Activated T-cell treated with anti-CD3 and anti-CD28 coated beads for 4 hours (primary cell): Measurements from ENCODE around the gene POP5.
"Not testable (repeated sequence)": the region's sequence is repeated elsewhere in the genome, so short reads cannot be mapped to it uniquely, and the experiment has no call there.

Experiments used
- DNase-seq: peaks from one replicate; pipeline ENCODE4 v3.0.0-alpha.2; 2020

Gene POP5, protein sequence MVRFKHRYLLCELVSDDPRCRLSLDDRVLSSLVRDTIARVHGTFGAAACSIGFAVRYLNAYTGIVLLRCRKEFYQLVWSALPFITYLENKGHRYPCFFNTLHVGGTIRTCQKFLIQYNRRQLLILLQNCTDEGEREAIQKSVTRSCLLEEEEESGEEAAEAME

DNA sequence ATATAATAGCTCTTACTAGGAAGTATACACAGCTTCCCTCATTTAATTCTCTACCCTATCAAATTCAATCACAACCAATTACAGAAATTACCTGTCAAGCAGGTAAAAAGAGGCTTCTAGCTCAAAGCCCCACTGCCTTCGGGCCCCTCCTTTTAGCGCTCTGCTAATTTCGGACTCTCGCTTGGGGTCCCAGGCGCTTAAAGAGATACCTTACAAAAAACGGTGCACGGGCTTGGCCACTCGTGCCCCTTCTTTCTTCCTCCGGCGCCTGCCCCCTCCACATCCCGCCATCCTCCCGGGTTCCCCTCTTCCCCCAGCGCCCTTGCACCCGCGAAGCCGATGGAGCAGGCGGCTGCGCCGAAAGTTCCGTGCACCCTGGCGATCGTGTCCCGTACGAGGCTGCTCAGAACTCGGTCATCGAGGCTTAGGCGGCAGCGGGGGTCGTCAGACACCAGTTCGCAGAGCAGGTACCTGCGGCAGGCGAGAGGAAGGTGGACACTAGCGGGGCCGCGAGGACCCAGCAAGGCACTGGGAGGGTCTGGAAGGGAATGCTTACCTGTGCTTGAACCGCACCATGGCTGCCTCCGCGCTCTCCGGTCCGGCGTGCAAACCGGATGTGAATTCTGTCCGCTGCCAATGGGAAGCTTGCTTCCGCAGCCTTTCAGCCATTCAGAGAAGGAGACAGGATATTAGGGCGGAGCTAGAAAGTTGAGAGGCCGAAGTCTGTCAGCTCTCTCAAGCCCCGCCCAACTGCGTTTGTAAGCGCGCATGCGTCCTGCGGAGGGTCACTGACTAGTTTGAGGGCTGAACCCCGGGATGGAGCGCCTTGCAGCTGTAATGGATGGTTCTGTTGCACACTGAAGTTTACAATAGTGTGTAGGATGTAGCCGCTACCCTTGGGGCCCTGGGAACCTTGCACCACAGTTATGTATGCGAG is at the start of gene POP5:
POP5 (minus strand) TSS at position 616 of the 937 bp plus-strand sequence; CDS start at position 576, 40 bp downstream.
- peak; percentile 88 for DNase-seq

DNA sequence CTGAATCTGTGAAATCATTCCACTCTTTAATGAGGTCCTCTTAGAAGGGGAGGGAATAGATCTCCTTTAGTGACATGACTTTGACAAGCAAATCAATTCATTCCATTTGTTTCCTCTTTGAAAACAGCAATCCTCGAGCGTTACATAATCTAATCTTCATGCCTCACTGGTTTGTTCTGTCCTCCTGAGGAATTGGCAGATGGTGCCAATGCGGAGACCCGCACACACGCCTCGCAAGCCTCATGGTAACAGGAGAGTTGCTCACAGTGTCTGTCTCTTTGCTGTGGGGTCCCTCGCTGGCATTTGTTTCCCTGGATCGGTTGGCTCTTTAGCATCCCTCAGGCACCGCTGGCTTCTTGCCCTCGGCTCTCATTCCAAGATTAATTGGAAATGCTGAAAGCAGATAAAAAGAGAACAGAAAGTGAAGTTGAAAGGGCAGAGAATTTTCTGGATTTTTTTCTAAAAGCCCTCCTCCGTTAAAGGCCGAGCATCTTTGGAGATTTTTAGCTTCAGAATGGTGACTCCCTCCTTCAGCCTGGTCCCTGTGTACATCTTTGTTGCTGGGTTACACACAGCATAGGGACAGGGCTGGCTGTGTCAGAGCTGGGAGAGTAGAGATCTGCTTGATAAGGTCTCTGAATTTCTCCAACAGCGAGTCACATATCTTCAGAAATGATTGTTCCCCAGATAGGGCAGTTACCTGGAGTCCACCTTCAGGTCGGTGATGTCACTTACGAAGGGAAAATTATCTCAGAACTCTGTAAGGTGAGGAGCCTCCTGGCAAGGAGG is 49.1 kb upstream of the POP5 start:
- no peak for DNase-seq

DNA sequence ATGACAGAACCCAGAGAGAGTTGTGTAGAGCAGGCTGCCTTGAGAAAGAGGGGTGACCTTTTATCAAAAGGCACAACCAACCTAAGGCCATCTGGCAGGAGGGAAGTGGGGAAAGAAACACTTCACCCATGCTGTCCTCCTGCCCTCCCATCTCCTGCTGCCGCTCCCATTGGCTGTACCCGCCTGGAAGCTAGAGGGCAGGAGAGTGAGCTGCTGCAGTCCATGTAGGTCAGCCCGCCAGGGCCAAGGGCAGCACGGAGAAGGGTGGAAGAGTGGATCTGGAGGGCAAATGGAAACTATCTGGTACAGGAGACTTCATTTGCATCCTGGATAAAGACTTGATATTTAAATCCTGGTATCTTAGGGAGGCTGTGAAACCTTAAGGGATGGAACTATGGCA is 47.7 kb upstream of the POP5 start:
- DNase-seq = no peak

DNA sequence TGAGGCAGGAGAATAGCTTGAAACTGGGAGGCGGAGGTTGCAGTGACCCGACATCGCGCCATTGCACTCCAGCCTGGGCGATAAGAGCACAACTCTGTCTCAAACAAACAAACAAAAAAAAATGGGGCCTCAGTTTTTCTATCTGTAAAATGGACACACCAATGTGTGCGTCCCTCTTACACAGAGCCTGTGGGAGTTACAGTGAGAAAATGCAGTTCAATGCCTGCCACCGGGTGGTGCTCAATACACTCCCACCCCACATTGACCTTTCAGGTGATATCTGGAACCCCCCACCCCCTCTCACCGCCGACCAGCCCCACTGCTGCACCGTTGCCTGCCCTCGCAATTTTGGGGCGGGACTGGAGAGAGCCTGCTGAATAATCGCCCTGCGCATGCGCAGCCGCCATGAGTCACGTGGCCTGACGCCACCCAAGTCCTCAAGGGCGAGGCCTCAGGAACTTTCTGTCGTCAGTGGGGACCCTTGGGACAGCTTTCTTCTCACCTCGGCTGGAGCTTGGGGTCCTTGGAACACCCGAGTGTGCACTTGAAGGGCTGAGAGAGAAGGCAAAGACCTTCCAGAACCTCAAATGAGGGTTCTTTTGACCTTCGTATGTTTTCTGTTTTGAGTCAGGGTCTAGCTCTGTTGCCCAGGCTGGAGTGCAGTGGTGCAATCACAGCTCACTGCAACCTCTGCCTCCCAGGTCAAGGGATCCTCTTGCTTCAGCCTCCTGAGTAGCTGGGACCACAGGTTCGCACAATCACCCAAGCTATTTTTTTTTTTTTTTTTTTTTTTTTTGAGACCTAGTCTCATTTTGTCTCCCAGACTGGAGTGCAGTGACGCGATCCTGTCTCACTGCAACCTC is 44.6 kb upstream of the POP5 start:
- no peak for DNase-seq

DNA sequence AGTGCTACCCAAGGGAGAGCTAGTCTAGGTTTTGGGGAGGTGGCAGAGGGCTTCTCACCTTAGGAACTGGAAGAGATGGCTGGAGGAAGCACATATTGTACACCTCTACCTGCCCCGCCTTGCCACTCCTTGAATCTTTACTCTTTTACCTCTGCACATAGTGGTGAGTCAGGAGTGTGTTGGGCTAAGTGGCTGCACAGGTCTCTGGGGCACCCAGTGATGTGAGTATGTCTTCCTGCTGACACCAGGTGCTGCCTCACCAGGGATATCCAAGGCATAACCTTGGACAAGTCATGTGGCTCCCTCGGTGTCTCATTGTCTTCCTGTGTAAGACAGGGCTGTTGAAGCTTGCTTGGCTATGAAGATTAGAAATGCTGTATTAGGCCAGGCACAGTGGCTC is 39.4 kb upstream of the POP5 start:
- no peak for DNase-seq

DNA sequence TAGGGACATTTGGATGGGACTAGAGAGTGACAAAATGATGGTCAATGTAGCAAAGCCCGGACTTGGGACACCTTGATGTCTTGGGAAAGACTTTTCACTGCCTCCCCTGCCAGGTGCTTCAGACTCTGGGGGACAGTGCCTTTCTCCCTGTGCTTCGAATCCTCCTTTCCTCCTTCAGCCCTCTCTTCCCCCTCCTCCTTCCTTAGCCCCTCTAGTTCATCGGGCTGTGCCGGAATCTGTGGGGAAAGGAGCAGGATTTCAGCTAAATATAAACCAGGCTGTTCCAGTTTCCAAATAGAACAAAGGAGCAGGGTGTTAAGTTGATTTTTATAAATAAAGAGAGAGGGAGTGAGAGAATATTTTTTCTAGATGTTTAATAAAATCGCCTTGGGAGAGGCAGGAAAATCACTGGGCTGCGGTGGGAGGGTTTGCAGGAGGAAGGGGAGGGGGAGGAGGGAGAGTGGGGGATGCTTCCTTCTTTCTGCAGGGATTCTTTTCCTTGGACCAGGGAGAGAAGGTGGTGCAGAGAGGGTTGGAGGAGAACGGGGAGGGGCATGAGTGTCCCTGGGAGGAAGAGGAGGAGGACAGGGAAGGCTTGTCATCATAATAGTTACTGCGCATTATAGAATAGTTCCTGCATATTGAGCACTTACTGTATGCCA is 37.9 kb upstream of the POP5 start:
- DNase-seq = no peak

DNA sequence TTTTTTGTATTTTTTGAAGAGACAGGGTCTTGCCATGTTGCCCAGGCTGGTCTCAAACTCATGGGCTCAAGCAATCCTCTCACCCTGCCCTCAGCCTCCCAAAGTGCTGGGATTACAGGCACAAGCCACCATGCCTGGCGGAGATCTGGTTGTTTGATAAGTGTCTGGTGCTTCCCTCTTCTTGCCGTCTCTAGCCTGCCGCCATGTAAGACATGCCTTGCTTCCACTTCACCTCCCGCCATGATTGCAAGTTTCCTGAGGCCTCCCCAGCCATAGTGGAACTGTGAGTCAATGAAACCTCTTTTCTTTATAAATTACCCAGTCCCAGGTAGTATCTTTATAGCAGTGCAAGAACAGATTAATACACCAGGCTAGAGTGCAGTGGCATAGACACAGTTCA is 36.6 kb upstream of the POP5 start:
- not testable (repeated sequence) for DNase-seq

DNA sequence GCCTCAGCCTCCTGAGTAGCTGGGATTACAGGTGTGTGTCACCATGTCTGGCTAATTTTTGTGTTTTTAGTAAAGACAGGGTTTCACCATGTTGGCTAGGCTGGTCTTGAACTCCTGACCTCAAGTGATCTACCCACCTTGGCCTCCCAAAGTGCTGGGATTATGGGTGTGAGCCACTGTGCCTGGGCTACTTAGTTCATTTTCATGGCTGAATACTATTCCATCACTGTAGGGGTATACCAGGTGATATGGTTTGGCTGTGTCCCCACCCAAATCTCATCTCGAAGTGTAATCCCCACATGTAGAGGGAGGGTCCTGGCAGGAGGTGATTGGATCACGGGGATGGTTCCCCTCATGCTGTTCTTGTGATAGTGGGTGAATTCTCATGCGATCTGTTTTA is 36.0 kb upstream of the POP5 start:
- not testable (repeated sequence) for DNase-seq

DNA sequence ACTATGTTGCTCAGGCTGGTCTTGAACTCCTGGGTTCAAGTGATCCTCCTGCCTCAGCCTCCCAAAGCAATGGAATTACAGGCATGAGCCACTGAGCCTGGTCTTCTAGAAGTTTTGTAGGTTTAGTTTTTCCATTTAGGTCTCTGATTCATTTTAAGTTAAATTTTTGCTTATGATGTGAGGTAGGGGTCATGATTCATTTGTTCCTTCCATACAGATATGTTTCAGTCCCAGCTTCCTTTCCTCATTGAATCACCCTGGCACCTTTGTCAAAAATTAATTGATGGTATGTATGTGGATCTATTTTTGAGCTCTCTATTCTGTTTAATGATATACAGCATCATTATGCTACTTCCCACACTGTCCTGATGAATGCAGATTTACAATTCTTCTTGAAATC is 33.6 kb upstream of the POP5 start:
- DNase-seq = no peak

DNA sequence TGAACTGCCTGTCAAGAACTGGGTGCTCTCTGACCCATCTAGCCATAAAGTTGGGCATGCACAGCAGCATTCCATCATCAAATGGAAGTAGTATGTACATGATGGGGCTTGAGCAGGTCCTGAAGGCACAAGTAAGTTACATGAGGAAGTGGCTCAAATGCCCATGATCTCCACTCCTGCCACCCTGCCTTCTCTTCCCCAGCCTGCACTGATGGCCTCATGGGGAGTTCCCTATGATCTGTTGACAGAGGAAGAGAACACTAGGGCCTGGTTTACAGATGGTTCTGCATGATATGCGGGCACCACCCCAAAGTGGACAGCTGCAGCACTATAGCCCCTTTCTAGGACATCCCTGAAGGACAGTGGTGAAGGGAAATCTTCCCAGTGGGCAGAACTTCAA is 30.3 kb upstream of the POP5 start:
- DNase-seq = not testable (repeated sequence)

DNA sequence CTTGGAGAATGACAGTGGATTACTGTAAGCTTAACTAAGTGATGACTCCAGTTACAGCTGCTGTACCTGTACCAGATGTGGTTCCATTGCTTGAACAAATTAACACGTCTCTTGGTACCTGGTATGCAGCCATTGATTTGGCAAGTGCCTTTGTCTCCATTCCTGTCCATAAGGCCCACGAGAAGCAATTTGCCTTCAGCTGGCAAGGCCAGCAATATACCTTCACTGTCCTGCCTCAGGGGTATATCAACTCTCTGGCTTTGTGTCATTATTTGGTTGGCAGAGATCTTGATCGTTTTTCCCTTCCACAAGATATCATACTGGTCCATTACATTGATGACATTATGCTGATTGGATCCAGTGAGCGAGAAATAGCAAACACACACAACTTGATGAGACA is 29.4 kb upstream of the POP5 start:
- no peak for DNase-seq

DNA sequence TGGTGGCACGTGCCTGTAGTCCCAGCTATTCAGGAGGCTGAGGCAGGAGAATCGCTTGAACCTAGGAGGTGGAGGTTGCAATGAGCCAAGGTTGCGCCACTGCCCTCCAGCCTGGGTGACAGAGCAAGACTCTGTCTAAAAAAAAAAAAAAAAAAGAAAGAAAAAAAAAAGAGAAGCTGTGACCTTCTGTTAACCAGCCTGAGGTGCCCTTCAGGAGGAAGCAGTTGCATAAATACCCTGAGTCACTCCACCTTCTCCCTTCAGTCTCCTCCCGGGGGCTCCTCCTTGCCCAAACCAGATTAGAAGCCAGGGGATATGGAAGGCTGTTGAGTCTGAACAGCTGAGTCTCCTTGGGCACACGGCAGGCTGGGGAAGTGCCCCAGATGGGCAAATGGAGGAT is 21.2 kb upstream of the POP5 start:
- not testable (repeated sequence) for DNase-seq

DNA sequence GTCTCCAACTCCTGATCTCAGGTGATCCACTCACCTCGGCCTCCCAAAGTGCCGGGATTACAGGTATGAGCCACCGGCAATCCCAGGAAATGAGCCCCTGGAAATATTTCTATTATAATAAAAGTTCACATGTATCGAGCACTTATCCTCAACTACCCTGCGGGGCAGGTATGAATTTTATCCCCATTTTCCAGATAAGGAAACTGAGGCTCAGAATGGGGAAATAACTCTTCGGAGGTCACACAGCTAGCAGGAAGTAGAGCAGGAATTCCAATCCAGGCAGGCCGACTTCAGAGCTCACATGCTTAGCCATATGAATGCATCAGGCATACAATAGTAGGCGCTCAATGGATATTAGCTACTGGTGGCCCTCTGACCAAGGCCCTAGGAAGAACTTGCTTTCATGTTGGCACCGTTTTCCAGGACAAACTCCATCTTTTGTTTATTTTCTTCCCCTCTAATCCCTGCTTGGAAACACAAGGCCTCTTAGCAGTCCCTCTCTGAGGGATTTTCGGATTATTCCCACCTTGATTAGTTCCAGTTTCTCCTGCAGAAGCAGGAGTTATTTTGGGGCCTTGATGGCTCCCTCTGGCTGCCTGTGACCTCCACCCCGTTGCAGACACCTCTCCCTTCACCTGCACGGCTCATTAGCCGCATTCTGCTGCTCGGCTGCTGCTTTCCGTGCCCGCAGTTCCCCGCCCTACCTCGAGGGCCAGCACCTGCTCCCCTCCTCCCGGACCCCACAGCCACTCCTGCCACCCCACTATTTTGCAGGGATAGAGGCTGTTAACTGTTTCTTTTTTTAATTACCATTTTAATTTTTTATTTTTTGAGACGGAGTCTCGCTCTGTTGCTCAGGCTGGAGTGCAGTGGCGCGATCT is 18.7 kb upstream of the POP5 start:
- DNase-seq = no peak

DNA sequence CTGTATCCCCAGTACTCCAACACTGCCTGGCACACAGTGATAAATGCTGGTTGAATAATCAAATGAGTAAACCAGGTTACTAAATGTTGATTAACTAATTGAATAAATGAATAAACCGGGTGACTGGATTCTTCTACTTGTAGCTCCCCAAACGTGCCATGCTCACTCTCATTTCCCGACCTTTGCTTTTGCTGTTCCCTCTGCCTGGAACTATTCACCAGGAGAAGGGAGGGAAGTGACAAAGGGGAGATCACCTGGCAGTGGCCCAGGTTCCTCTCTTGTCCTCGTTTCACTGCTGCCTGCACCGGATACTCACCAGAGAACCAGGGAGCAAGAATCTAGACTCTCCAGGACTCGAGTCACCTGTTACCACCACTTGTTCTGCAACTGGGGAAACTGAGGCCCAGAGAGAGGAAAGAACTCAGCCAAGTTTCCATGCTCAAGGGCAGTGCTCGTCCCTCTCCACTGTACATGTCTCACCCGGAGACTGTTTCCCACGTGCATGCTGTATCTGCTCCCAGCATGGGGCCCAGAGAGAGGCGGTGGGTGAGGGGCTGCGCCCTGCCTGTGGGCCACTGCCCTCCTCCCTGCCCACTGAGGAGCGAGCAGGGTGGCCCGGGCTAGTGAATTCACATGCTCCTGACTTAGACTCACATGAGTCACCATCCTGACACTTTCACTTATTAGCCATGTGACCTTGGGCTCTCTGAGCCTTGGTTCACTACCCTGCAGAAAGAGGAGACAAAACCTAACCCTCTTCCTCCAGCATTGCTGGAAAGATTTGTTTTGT is 17.7 kb upstream of the POP5 start:
- no peak for DNase-seq

DNA sequence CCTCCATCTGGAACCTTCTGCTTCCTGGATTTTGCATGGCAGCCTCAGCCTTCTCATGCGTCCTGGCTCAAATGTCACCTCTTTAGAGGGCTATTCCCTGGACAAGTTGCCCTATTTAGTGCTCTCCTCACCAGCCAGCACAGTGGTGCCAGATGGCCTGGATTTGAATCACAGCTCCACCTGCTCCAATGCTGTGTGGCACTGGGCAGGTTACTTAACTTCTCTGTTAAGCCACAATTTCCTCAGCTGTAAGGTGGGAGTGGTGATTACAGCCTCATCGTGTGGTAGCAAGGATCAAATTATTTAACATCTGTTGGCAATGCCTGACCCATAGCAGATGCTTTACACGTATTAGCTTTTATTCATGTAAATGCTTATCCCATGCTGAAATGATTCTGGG is 16.7 kb upstream of the POP5 start:
- DNase-seq = no peak

DNA sequence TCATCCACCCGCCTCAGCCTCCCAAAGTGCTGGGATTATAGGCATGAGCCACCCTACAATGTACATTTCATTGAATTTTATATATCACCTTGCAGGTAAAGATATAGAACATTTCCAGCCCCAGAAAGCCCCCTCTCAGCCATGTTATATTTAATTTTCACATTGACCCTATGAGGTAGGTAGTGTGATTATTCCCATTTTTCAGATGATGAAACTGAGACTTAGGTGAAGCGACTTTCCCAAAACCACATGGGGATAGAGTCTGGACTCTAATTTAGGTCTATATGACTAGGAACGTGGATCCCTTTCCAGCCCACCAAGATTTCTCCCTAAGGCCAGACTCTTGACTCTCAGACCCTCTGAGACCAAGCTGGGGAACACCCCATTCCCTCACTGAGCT is 15.7 kb upstream of the POP5 start:
- DNase-seq = no peak

DNA sequence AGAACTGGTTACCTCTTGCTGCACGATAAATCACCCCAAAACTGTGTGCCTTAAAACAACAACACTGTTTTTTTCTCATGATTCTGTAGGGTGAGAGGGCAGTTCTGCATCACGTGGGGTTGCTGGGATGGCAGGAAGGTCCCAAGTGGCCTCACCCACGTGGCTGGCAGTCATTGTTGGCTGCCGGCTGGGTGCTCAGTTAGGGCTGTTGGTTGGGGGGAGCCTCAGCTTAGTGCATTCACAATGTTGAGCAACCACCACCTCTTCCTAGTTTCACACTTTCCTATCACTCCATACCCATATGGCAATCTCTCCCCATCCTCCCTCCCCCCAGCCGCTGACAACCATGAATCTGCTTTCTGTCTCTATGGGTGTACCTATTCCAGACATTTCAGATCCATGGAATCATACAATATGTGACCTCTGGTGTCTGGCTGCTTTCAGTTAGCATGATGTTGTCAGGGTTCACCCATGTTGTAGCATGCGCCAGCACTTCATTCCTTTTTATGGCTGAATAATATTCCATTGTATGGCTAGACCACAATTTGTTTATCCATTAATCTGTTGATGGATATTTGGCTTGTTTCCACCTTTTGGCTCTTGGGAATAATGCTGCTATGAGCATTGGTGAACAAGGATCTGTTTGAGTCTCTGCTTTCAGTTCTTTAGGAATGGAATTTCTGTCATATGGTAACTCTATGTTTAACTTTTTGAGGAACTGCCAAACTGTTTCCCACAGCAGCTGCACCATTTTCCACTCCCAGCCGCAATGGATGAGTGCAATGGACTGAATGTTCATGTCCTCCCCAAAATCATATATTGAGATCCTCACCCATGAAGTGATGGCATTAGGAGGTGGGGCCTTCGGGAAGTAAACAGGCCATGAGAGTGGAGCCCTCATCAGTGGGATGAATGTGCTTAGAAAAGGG is 11.2 kb upstream of the POP5 start:
- DNase-seq = no peak

DNA sequence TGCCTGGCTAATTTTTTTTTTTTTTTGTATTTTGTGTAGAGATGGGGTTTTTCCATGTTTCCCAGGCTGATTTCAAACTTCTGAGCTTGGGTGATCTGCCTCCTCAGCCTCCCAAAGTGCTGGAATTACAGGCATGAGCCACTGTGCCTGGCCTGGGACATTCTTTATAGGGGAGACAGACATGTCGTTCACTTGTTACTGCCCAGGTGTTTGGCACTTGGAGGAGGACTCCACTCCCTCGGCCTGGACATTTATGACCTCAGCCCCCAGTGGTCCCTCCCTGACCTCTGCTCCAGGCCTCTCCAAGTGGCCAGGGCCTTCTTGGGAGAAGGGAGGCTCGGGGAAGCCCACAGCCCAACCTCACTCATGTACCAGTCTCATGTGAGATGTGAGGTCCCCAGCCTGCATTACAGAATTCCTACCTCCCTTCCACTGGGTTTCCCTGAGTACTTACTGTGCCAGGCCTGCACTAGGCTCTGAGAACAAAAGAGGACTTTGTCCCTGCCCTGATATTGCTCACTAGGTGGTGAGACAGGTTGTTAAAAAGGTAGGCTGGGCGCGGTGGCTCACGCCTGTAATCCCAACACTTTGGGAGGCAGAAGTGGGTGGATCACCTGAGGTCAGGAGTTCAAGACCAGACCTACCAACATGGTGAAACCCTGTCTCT is 9.7 kb upstream of the POP5 start:
- DNase-seq = no peak
